HL-60 (cell line): ENCODE measurements around the gene CFAP45.

Experiments used
- DNase-seq, 2 experiments: peaks; one replicate each; pipeline ENCODE4 v3.0.0-alpha.2; 2010 to 2020; ENCODE audit warnings: low read depth in 1 of 2, low spot score in 1 of 2
- H3K27ac ChIP-seq: fragments of 250-450 bp; sonication (Bioruptor Pico); replicated peaks from 2 replicates; pipeline ENCODE4 v1.5.1; 2020; ENCODE audit warnings: mild to moderate bottlenecking, moderate library complexity
- H3K27me3 ChIP-seq: fragments of 250-450 bp; sonication (Bioruptor Pico); 2 replicates; pipeline ENCODE4 v1.5.1; 2021; ENCODE audit warnings: mild to moderate bottlenecking, moderate library complexity; ENCODE audit not compliant: insufficient read depth, poor library complexity, severe bottlenecking
- H3K4me3 ChIP-seq: replicated peaks from 2 replicates; pipeline ENCODE4 v1.5.1; 2011; ENCODE audit warnings: mild to moderate bottlenecking, control low read depth, low read length; ENCODE audit not compliant: insufficient read depth
- CTCF ChIP-seq: IDR thresholded peaks from one replicate; pipeline ENCODE4 v1.5.1; 2011; ENCODE audit warnings: low read length, control low read depth, inconsistent platforms; ENCODE audit not compliant: insufficient read depth
- GABPA ChIP-seq: IDR thresholded peaks from 2 replicates; pipeline ENCODE4 v1.6.1; 2012; ENCODE audit warnings: low read depth
- POLR2AphosphoS5 ChIP-seq: IDR thresholded peaks from 2 replicates; pipeline ENCODE4 v1.6.1; 2012; ENCODE audit warnings: low read depth
- REST ChIP-seq: IDR thresholded peaks from 2 replicates; pipeline ENCODE4 v1.6.1; 2012; ENCODE audit warnings: low read depth; ENCODE audit not compliant: insufficient replicate concordance
- SPI1 ChIP-seq: IDR thresholded peaks from 2 replicates; pipeline ENCODE4 v1.6.1; 2012; ENCODE audit warnings: low read depth, mild to moderate bottlenecking, borderline replicate concordance

The CFAP45 gene

GRCh38 chr1:159869173-159869572 is 30.8 kb downstream of the CFAP45 start:
- H3K27me3 ChIP-seq = no peaks in the 10 kb centered on the region
- no peak for TF ChIP-seq POLR2AphosphoS5
- no peak for TF ChIP-seq REST
- no peak for TF ChIP-seq SPI1
- no peak for TF ChIP-seq GABPA
- TF ChIP-seq CTCF = no peak
- DNase-seq = no peak

GRCh38 chr1:159868766-159869165 is 31.2 kb downstream of the CFAP45 start:
- Histone ChIP-seq H3K27ac (no peak overlapping the region), H3K27me3 (no peaks in the 10 kb centered on the region), H3K4me3 (no peak overlapping the region)
- TF ChIP-seq CTCF = no peak
- TF ChIP-seq POLR2AphosphoS5 = no peak
- no peak for TF ChIP-seq SPI1
- TF ChIP-seq GABPA = no peak
- no peak for TF ChIP-seq REST
- DNase-seq = no peak

More at GRCh38 chr1:159869173-159869572, 30.8 kb downstream of the CFAP45 start:
- Histone ChIP-seq H3K4me3 (no peak overlapping the region), H3K27ac (no peak overlapping the region)

GRCh38 chr1:159867664-159868026 is 32.3 kb downstream of the CFAP45 start:
- no peak for DNase-seq
- H3K27ac ChIP-seq = no peak overlapping the region
- H3K27me3 ChIP-seq = no peaks in the 10 kb centered on the region
- H3K4me3 ChIP-seq = no peak overlapping the region
- TF ChIP-seq POLR2AphosphoS5 = no peak
- TF ChIP-seq GABPA = no peak
- no peak for TF ChIP-seq CTCF
- TF ChIP-seq REST = no peak
- TF ChIP-seq SPI1 = no peak
